HS-5 (cell line): ENCODE data around the gene UBE2I.
"Not testable (repeated sequence)": the region's sequence is repeated elsewhere in the genome, so short reads cannot be mapped to it uniquely, and the experiment has no call there.

Experiments used
- DNase-seq: peaks from one replicate; pipeline ENCODE4 v3.0.0-alpha.2; 2012; ENCODE audit warnings: low read depth

UBE2I gene

DNA sequence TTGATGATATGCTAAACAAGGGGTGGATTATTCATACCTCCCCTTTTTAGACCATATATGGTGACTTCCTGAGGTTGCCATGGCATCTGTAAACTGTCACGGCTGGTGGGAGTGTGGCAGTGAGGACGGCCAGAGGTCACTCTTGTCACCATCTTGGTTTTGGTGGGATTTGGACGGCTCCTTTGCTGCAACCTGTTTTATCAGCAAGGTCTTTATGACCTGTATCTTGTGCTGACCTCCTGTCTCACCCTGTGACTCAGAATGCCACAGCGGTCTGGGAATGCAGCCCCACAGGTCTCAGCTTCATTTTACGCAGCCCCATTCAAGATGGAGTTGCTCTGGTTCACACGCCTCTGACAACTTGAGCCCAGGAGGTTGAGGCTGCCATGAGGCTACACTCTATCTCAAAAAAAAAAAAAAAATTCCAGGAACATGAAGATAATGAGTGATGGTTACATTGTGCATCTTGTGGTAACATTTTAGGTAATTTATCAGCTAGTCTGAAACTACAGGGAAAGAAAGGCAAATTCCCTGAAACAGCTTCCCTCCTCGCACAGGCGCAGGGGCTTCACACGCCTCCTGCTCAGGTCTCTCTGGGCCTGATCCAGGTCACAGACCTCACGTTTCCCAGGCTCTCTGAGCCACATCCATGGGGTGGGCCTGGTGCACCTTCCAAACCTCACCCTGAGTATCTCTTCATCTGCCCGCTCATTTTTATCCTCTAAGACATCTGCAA lies 15.3 kb upstream of the UBE2I start:
- DNase-seq = no peak

DNA sequence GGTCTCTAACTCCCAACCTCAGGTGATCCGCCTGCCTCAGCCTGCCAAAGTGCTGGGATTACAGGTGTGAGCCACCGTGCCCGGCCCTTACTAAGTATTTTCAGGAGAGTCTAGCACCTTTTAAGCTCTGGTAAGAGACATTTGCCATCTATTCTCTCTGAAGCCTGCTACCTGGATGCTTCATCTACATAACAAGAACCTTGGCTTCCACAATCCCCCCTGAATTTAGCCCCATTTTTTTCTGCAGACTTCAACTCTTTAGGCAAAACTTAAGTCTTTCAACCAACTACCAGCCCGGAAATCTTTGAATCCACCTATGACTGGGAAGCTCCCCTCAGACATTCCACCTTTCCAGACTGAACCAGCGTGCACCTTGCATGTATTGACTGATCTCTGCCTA lies 14.0 kb upstream of the UBE2I start:
- no peak for DNase-seq

DNA sequence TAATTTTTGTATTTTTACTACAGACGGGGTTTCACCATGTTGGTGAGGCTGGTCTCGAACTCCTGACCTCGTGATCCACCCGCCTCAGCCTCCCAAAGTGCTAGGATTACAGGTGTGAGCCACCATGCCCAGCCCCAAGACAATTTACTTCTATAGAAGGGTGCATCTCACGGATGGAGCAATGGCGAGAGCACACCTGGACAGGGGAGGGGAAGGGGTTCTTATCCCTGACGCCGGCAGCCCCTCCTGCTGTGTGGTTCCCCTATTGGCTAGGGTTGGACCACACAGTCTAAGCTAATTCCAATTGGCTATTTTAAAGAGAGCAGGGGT lies 12.8 kb upstream of the UBE2I start:
- not testable (repeated sequence) for DNase-seq

DNA sequence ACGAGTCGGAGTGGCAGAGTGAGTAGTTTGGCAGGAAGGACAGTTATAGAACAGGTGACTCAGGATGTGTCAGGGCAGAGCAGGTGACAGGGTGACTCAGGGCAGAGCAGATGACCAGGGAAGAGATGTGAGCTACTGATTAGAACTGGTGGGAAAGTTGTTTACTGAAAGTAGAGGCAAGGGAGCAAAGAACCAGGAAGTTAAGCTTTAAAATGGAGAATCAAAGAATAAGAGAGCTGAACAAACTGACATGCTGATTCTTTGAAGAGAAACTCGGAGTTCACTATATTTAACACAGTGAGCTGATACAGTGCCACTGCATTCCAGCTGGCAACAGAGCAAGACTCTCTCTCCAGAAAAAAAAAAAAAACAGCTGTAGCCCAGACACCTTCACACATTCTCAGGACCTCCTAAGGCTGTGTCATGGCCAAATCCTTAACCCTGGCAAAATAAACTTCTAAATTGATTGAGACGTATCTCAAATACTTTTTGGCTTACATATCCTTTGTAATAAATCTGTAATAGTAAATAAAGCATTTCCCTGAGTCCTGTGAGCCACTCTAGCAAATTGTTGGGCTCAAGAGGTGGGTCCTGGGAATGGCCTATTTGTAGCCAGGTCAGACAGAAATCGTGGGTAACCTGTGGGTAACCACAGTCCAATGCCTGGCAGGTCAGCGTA lies 12.3 kb upstream of the UBE2I start:
- DNase-seq = peak; percentile 77

GRCh38 chr16:1298406-1298805 lies 11.0 kb upstream of the UBE2I start:
- no peak for DNase-seq

DNA sequence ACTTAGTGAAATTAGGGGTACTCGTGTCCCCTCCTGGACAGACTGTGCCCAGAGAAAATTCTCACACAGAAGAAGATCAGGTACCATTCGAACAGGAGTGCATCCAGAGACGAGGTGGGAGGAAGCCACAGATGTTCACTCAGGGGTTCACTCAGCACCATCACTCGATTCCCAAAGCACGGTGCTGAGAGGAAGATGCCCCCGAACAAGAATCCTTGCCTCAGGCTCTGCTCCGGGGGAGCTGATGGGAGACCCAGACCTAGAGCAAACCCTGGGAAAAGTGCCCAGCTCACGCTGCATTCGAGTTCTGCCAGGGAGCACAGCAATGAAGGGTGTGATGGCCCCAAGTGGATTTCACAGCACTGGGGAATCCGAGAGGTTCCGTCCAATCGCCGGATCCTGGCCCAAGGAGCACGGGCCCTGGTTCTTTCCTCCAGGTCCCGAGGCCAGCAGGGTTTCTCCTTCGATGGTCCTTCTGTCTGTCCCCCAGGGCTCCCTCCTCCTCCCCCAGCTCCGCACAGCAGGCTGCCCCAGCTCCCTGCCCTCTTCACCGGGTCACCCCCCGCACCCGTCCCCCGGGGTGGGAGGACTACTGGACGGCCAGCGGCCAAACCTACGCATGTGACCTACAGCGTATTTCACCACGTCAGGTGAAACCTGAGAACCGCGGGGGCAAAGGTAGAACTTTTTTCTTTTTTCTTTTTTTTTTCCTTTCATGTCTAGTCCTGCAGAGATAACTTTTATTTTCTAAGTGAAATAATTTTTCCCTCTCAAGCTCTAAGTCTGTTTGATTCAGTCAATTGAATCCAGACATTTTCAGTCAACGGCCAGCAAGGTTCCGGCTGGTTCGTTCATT lies 10.2 kb upstream of the UBE2I start:
- DNase-seq = no peak

GRCh38 chr16:1299868-1300203 lies 9.6 kb upstream of the UBE2I start:
- DNase-seq = no peak

DNA sequence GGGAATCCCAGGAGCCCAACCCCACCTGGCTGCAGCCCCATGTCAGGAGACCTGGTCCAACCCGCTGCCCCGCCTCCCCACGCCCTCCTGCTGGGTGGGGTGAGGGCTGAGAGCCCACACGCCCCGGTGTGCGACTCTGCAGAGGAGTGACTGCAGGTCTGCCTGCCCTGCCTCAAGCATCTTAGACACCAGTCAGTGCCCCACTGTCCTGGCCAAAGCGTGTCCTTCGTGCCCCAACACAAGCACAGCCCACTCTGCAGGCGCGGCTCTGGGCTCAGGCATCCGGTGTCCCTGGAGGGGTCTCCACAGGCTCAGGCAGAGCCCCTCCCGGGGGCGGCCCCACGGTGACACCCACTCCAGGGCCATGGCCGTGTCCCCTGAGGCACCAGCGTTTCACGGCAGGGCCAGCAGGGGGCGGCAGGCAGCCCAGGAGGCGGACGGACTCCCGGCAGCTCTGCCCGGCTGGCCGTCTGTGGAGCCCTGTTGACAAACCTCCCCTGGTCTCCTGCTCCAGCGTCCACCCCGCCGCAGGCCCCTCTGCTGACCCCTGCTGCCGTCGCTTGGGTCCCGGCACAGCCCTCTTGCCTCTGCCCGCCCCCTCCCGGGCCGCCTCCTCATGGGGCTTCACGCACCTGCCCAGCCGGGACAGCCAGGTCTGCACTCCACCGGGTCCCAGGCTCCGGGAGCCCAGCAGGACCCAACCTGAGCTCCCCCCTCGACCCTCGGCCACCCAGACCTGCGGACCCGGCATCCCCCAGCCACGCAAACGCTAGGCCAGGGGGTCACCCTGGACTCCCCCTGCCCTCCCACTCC lies 8.6 kb upstream of the UBE2I start:
- no peak for DNase-seq

GRCh38 chr16:1301562-1301961 lies 7.9 kb upstream of the UBE2I start:
- no peak for DNase-seq

DNA sequence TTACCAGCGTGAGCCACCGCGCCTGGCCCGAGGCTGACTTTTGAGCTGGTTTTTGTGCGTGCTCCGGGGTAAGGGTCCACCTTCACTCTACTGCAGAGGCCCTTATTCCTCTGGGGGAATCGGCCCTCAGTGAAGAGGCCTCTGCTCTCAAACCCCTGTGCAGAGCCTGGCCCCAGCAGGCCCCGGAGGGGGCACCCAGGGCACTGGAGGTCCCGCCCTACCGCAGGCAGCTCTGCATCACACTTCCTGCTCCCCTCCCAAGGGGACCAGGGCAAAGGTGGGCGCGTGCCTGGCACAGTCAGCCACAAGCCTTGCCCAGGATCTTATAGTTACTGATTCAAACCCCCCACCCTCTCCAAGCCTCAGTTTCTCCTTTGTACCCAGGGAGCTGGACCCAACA lies 3.6 kb upstream of the UBE2I start:
- no peak for DNase-seq

DNA sequence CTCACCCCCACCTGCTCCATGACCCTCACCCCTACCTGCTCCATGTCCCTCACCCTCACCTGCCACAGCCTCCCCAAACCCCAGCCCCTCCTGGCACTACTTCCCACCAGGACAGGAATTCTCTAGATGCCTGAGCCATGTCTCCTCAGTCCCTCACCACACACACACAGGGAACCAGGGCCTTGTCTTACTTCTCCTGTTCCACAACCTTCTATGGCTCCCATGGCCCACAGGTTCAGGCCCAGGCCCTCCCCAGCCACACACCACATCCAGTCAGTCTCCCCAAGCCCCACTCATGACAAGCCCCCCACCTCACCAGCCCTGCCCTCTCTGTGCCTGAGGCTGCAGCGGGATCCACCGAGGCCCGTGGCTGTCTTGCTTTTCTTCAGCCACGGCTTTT lies 3.1 kb upstream of the UBE2I start:
- no peak for DNase-seq

DNA sequence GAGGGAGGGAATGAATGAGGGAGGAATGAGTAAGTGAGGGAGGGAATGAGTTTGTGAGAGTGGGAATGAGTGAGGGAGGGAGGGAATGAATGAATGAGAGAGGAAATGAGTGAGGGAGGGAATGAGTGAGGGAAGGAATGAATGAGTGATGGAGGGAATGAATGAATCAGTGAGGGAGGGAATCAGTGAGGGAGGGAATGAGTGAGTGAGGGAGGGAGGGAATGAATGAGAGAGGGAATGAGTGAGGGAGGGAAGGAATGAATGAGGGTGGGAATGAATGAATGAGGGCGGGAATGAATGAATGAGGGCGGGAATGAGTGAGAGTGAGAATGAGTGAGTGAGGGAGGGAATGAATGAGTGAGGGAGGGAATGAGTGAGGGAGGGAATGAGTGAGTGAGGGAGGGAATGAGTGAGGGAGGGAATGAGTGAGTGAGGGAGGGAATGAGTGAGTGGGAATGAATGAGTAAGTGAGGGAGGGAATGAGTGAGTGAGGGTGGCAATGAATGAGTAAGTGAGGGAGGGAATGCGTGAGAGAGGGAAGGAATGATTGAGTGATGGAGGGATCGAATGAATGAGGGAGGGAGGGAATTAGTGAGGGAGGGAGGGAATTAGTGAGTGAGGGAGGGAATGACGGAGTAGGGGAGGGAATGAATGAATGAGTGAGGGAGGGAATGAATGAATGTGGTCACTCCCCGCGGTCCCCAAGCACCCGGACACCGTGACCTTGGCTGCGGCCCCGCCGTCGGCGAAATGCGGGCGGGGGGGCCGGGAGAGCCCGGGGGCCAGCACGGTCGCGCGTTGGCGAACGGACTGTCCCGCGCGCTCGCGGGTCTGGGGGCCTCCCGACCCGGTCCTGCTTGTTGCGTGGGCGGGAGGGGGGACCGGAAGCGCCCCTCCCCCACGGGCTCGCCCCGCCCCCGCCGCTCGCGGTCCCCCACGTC lies 1.1 kb upstream of the UBE2I start:
- no peak for DNase-seq

- DNase-seq = no peak
Measured at GRCh38 chr16:1309888-1310831, 724 bp downstream of the UBE2I start.

- DNase-seq = no peak
Measured at GRCh38 chr16:1310832-1311200, 1.4 kb downstream of the UBE2I start.

GRCh38 chr16:1311212-1311737 lies 1.8 kb downstream of the UBE2I start:
- no peak for DNase-seq

DNA sequence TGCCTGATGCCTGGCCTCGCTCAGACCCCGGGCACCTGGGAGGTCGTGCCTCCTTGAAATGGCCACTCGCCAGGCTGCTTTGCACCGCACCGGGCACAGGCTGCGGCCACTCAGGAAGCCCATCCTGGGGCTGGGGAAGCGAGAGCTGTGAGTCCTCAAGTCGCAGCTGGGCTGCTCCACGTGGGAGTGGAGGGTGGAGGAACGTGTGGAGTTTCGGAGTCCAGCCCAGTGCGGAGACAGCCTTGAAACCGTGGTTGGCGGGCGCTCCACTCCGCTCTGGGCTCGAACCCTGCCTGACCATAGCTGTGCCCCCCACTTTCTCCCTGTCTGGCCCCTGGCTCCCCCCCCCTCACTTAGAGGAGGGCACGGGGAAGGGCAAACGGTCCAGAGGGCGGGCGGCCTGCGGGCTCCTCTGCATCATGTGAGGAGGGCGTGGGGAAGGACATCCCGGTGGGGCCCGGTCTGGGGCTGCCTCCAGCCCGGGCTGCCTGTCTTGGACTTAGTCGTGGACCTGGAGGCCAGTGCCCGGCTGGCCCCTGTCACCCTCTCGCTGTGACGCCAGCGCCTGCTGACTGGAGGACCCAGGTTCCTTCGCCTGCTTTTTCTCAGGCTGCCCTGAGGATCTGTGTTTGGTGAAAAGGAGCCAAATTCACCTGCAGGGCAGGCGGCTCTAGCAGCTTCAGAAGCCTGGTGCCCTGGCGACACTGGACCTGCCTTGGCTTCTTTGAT lies 2.5 kb downstream of the UBE2I start:
- DNase-seq = no peak

DNA sequence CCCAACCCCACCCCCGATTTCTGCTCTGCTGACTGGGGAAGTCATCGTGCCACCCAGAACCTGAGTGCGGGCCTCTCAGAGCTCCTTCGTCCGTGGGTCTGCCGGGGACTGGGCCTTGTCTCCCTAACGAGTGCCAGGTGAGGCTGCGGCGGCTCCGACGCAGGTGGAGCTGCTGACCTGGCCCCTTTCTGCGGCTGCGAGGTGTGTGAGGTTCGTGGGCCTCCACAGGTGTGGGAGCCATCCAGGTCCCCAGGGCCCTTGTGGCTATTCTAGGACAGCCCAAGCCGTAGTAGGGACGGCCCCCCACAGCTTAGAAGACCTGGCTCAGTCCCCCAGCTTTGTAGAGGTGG lies 3.0 kb downstream of the UBE2I start:
- no peak for DNase-seq

GRCh38 chr16:1312903-1313302 lies 3.5 kb downstream of the UBE2I start:
- no peak for DNase-seq

GRCh38 chr16:1313721-1314369 lies 4.4 kb downstream of the UBE2I start:
- DNase-seq = no peak
